H1 (cell line): ENCODE measurements around the gene AP1S3. TPM values are rescaled to one million over a fixed set of nuclear protein-coding genes. Genes with fewer than 3 reads are reported as not detected.
A peak's percentile ranks its signal among the peaks of the same experiment; 100 is the strongest.

Experiments
- ASH2L ChIP-seq: fragments of 200-600, 300-600 bp; sonication (generic); IDR thresholded peaks from one replicate; pipeline ENCODE4 v1.7.1; 2017; ENCODE audit warnings: low read length
- CBX8 ChIP-seq: fragments of 300-800, 300-1000 bp; sonication (generic); IDR thresholded peaks from 2 replicates; pipeline ENCODE4 v1.7.1; 2016; ENCODE audit warnings: low read depth, low read length, borderline replicate concordance
- CEBPB ChIP-seq: IDR thresholded peaks from 2 replicates; pipeline ENCODE4 v1.6.1; 2012; ENCODE audit warnings: low read depth, low read length
- E2F6 ChIP-seq: IDR thresholded peaks from 2 replicates; pipeline ENCODE4 v1.6.1; 2012; ENCODE audit warnings: inconsistent platforms
- EP300 ChIP-seq, 2 experiments: IDR thresholded peaks; 1 replicate in 1 of 2; 2 replicates in 1 of 2; pipeline ENCODE4 v1.6.1; 2011 to 2012; ENCODE audit warnings: low read depth in 2 of 2, low read length in 2 of 2, mild to moderate bottlenecking in 2 of 2, borderline replicate concordance in 1 of 2, inconsistent platforms in 1 of 2, moderate library complexity in 1 of 2
- POLR2A ChIP-seq, 2 experiments: IDR thresholded peaks; 1 replicate in 1 of 2; 2 replicates in 1 of 2; pipeline ENCODE4 v1.6.1; 2011; ENCODE audit warnings: low read depth in 2 of 2, low read length in 2 of 2, mild to moderate bottlenecking in 2 of 2; ENCODE audit errors: control extremely low read depth in 1 of 2
- RFX5 ChIP-seq: IDR thresholded peaks from 2 replicates; pipeline ENCODE4 v1.6.1; 2011; ENCODE audit warnings: low read depth, low read length, improper control_type of control experiment, borderline replicate concordance
- SP1 ChIP-seq: IDR thresholded peaks from 2 replicates; pipeline ENCODE4 v1.6.1; 2011; ENCODE audit warnings: low read depth, low read length
- SUZ12 ChIP-seq: fragments of 200-600 bp; sonication (generic); IDR thresholded peaks from 2 replicates; pipeline ENCODE4 v1.6.1; 2012; ENCODE audit warnings: mild to moderate bottlenecking, inconsistent platforms, low read length, moderate library complexity, mixed read lengths
- TBP ChIP-seq: IDR thresholded peaks from 2 replicates; pipeline ENCODE4 v1.6.1; 2011; ENCODE audit warnings: low read depth, low read length, improper control_type of control experiment
- TCF12 ChIP-seq: IDR thresholded peaks from 2 replicates; pipeline ENCODE4 v1.6.1; 2011; ENCODE audit warnings: low read depth, mild to moderate bottlenecking, low read length
- polyA plus RNA-seq, 7 experiments: library from polyadenylated mRNA; depleted of rRNA in 3 of 7; stranded (reverse) in 5 of 7; unstranded in 2 of 7; fragments of >200 nt in 5 of 7; fragments of 200-250 nt in 2 of 7; gene quantifications; 1 replicate in 5 of 7; 2 replicates in 1 of 7; 4 replicates in 1 of 7; pipeline versions ENCODE4 v1.2.1 to v1.2.3, GENCODE V29; 2011 to 2013; ENCODE audit warnings: missing spikeins in 2 of 7, mixed read lengths in 2 of 7
- total RNA-seq: library from RNA; stranded (reverse); fragmentation: NEBNext Ultra II Directional; extraction: Animal tissue kit (Norgen Biotek cat#: 25700); gene quantifications from 2 replicates; pipeline ENCODE4 v1.2.1, GENCODE V29; 2021
- TF ChIP-seq, protein P1 (sequence below): fragments of 300-600 bp; sonication (generic); IDR thresholded peaks from 2 replicates; pipeline ENCODE4 v1.7.1; 2012; ENCODE audit warnings: low read length, moderate library complexity, mild to moderate bottlenecking, inconsistent platforms; ENCODE audit not compliant: insufficient replicate concordance

The AP1S3 gene
- total and polyA plus RNA-seq, 2 of the 8 experiments (the other 6 are each of a cell fraction or from before 2014, with no cell fraction given), result 3.9 to 20.2 TPM

- TF ChIP-seq, protein P1, sequence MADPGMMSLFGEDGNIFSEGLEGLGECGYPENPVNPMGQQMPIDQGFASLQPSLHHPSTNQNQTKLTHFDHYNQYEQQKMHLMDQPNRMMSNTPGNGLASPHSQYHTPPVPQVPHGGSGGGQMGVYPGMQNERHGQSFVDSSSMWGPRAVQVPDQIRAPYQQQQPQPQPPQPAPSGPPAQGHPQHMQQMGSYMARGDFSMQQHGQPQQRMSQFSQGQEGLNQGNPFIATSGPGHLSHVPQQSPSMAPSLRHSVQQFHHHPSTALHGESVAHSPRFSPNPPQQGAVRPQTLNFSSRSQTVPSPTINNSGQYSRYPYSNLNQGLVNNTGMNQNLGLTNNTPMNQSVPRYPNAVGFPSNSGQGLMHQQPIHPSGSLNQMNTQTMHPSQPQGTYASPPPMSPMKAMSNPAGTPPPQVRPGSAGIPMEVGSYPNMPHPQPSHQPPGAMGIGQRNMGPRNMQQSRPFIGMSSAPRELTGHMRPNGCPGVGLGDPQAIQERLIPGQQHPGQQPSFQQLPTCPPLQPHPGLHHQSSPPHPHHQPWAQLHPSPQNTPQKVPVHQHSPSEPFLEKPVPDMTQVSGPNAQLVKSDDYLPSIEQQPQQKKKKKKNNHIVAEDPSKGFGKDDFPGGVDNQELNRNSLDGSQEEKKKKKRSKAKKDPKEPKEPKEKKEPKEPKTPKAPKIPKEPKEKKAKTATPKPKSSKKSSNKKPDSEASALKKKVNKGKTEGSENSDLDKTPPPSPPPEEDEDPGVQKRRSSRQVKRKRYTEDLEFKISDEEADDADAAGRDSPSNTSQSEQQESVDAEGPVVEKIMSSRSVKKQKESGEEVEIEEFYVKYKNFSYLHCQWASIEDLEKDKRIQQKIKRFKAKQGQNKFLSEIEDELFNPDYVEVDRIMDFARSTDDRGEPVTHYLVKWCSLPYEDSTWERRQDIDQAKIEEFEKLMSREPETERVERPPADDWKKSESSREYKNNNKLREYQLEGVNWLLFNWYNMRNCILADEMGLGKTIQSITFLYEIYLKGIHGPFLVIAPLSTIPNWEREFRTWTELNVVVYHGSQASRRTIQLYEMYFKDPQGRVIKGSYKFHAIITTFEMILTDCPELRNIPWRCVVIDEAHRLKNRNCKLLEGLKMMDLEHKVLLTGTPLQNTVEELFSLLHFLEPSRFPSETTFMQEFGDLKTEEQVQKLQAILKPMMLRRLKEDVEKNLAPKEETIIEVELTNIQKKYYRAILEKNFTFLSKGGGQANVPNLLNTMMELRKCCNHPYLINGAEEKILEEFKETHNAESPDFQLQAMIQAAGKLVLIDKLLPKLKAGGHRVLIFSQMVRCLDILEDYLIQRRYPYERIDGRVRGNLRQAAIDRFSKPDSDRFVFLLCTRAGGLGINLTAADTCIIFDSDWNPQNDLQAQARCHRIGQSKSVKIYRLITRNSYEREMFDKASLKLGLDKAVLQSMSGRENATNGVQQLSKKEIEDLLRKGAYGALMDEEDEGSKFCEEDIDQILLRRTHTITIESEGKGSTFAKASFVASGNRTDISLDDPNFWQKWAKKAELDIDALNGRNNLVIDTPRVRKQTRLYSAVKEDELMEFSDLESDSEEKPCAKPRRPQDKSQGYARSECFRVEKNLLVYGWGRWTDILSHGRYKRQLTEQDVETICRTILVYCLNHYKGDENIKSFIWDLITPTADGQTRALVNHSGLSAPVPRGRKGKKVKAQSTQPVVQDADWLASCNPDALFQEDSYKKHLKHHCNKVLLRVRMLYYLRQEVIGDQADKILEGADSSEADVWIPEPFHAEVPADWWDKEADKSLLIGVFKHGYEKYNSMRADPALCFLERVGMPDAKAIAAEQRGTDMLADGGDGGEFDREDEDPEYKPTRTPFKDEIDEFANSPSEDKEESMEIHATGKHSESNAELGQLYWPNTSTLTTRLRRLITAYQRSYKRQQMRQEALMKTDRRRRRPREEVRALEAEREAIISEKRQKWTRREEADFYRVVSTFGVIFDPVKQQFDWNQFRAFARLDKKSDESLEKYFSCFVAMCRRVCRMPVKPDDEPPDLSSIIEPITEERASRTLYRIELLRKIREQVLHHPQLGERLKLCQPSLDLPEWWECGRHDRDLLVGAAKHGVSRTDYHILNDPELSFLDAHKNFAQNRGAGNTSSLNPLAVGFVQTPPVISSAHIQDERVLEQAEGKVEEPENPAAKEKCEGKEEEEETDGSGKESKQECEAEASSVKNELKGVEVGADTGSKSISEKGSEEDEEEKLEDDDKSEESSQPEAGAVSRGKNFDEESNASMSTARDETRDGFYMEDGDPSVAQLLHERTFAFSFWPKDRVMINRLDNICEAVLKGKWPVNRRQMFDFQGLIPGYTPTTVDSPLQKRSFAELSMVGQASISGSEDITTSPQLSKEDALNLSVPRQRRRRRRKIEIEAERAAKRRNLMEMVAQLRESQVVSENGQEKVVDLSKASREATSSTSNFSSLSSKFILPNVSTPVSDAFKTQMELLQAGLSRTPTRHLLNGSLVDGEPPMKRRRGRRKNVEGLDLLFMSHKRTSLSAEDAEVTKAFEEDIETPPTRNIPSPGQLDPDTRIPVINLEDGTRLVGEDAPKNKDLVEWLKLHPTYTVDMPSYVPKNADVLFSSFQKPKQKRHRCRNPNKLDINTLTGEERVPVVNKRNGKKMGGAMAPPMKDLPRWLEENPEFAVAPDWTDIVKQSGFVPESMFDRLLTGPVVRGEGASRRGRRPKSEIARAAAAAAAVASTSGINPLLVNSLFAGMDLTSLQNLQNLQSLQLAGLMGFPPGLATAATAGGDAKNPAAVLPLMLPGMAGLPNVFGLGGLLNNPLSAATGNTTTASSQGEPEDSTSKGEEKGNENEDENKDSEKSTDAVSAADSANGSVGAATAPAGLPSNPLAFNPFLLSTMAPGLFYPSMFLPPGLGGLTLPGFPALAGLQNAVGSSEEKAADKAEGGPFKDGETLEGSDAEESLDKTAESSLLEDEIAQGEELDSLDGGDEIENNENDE, result peak; percentile 53
- peak in 1 of 2 experiments; percentile 85; a peak in 1 of 3 replicates for TF ChIP-seq EP300 (IDR thresholded peaks at IDR 0.05; ENCODE audit: borderline replicate concordance in 1 of 2, low read depth in 2 of 2, low read length in 2 of 2)
- peak; percentile 42 for TF ChIP-seq TBP
- peak; percentile 38 for TF ChIP-seq ASH2L
- no peak for TF ChIP-seq E2F6
- peak in 1 of 2 experiments; percentile 19; a peak in 2 of 3 replicates for TF ChIP-seq POLR2A (IDR thresholded peaks at IDR 0.05; ENCODE audit: control extremely low read depth in 1 of 2, low read depth in 2 of 2, low read length in 2 of 2)
- no peak for TF ChIP-seq RFX5
- TF ChIP-seq TCF12, result 0 out of 2 replicates have a peak, but pooled peaks have one; percentile 33
- TF ChIP-seq CBX8, result no peak
- 0 out of 2 replicates have a peak, but pooled peaks have one; percentile 10 for TF ChIP-seq CEBPB
- no peak for TF ChIP-seq SUZ12
- TF ChIP-seq SP1, result peak; percentile 81
Observed at GRCh38 chr2:223725494-223725893, 111.9 kb downstream of the AP1S3 start (continued).
